Astrocyte (in vitro differentiated cells and primary cell): Measurements from ENCODE around the gene NRTN.

Source experiments
- CTCF ChIP-seq: IDR thresholded peaks from 2 replicates; pipeline ENCODE4 v1.5.1; 2011; ENCODE audit warnings: low read depth, mild to moderate bottlenecking, inconsistent platforms, low read length, moderate library complexity; ENCODE audit not compliant: insufficient read depth
- EZH2 ChIP-seq: IDR thresholded peaks from 2 replicates; pipeline ENCODE4 v1.6.1; 2012; ENCODE audit warnings: mild to moderate bottlenecking, low read length, inconsistent platforms; ENCODE audit not compliant: insufficient read depth

- TF ChIP-seq EZH2 (no peak), CTCF (no peak)
Measured at GRCh38 chr19:5850189-5850588, 45.3 kb downstream of the NRTN start.
